ENCODE data around the gene SYNPO.

SYNPO gene

DNA sequence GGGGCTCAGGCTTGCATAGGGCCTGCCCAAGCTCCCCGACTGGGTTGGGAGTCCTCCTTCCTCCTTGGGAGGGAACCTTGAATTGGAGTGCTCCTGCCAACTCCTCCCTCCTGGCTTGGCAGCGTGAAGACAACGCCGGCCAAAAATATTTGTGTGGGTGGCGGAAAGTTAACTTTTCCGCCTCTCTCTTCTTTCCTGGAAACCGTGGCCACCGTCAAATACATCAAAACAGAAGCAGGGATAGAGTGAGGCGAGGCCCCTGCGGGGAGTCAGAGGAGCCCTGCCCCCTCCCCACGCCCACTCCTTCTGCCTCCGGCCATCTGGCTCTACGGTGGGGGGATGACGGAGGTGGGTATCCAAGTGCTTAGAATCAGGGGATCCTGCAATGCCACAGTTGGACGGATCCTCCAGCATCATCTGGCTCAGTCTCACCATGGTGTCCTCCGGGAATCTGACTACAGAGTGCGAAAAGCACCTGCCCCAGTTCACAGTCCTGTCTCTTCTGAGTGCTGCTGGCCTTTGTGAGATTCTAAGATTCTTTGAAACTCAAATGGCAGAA, 25.2 kb upstream of the SYNPO start:
- Histone ChIP-seq H3K27me3 (replicated peaks; ENCODE audit: control insufficient read depth, insufficient read depth, low read length, poor library complexity, severe bottlenecking) (no peaks in the 10 kb centered on the region), H3K27ac (ENCODE audit: insufficient read depth, low read length, poor library complexity, severe bottlenecking) (no peak overlapping the region), H3K9me3 (ENCODE audit: control insufficient read depth, low read length) (no peaks in the 10 kb centered on the region), H3K4me3 (ENCODE audit: insufficient read depth, low read depth, low read length, poor library complexity, severe bottlenecking) (no peak overlapping the region), H3K4me1 (ENCODE audit: control insufficient read depth, insufficient read depth, low read length, poor library complexity, severe bottlenecking) (no peaks in the 10 kb centered on the region), H3K36me3 (ENCODE audit: control insufficient read depth, insufficient read depth, low read length) (no peaks in the 10 kb centered on the region)
- DNase-seq, result no peak

DNA sequence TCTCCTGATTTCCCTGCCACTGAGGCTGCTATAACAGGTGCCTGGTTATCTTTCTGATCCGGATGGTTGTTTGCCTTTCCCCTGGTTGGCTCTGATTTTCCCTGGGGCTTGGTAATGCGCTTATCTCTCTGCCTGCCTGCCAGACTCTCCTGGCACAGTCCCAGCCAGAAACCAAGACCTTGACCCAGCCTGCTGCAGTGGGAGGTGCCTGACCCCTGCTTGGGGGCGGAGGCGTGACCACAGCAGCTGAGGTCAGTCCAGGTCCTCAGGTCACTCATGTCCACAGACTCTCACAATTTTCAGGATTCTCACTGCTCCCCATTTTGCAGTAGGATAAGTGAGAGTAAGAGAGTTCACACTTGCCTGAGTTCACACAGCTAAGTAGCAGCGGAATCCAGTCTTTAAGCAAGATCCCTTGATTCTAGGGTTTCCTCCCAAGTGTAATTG, 24.4 kb upstream of the SYNPO start:
- no peaks in the 10 kb centered on the region for H3K9me3 ChIP-seq (ENCODE audit: control insufficient read depth, low read length)
- no peaks in the 10 kb centered on the region for H3K36me3 ChIP-seq (ENCODE audit: control insufficient read depth, insufficient read depth, low read length)
- no peaks in the 10 kb centered on the region for H3K27me3 ChIP-seq (replicated peaks; ENCODE audit: control insufficient read depth, insufficient read depth, low read length, poor library complexity, severe bottlenecking)
- H3K27ac ChIP-seq (ENCODE audit: insufficient read depth, low read length, poor library complexity, severe bottlenecking), result no peak overlapping the region
- H3K4me3 ChIP-seq (ENCODE audit: insufficient read depth, low read depth, low read length, poor library complexity, severe bottlenecking), result no peak overlapping the region
- H3K4me1 ChIP-seq (ENCODE audit: control insufficient read depth, insufficient read depth, low read length, poor library complexity, severe bottlenecking), result no peaks in the 10 kb centered on the region
- no peak for DNase-seq

GRCh38 chr5:150616506-150616905, 24.0 kb upstream of the SYNPO start:
- DNase-seq, result no peak
- Histone ChIP-seq H3K9me3 (ENCODE audit: control insufficient read depth, low read length) (no peaks in the 10 kb centered on the region), H3K27ac (ENCODE audit: insufficient read depth, low read length, poor library complexity, severe bottlenecking) (no peak overlapping the region), H3K4me1 (ENCODE audit: control insufficient read depth, insufficient read depth, low read length, poor library complexity, severe bottlenecking) (no peaks in the 10 kb centered on the region), H3K27me3 (replicated peaks; ENCODE audit: control insufficient read depth, insufficient read depth, low read length, poor library complexity, severe bottlenecking) (no peaks in the 10 kb centered on the region), H3K4me3 (ENCODE audit: insufficient read depth, low read depth, low read length, poor library complexity, severe bottlenecking) (no peak overlapping the region), H3K36me3 (ENCODE audit: control insufficient read depth, insufficient read depth, low read length) (no peaks in the 10 kb centered on the region)

DNA sequence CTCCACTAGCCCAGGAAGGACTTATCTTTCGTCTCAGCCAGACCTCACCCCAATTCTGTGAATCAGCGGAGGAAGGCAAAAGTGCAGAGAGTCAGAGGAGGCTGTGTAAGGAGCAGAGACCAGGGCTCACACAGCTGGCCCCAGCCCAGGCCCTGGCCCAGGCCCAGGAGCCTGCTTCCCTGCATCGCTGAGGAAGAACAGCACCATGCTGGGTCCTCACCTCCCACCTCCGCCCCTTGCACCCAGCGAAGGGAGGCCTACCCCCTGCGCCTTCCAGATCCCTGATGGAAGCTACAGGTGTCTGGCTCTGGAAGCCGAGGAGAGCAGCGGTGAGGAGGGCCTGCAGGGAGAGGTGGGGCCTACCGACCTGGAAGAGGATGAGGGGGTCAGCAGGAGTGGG, 22.3 kb upstream of the SYNPO start:
- Histone ChIP-seq H3K36me3 (ENCODE audit: control insufficient read depth, insufficient read depth, low read length) (no peaks in the 10 kb centered on the region), H3K4me1 (ENCODE audit: control insufficient read depth, insufficient read depth, low read length, poor library complexity, severe bottlenecking) (no peaks in the 10 kb centered on the region), H3K9me3 (ENCODE audit: control insufficient read depth, low read length) (no peaks in the 10 kb centered on the region), H3K4me3 (ENCODE audit: insufficient read depth, low read depth, low read length, poor library complexity, severe bottlenecking) (no peak overlapping the region), H3K27ac (ENCODE audit: insufficient read depth, low read length, poor library complexity, severe bottlenecking) (no peak overlapping the region), H3K27me3 (replicated peaks; ENCODE audit: control insufficient read depth, insufficient read depth, low read length, poor library complexity, severe bottlenecking) (no peaks in the 10 kb centered on the region)
- no peak for DNase-seq

- H3K9me3 ChIP-seq (ENCODE audit: control insufficient read depth, low read length), result no peaks in the 10 kb centered on the region
- no peak overlapping the region for H3K27ac ChIP-seq (ENCODE audit: insufficient read depth, low read length, poor library complexity, severe bottlenecking)
- H3K4me1 ChIP-seq (ENCODE audit: control insufficient read depth, insufficient read depth, low read length, poor library complexity, severe bottlenecking), result peaks cover 2% of the 10 kb centered on the region
- H3K4me3 ChIP-seq (ENCODE audit: insufficient read depth, low read depth, low read length, poor library complexity, severe bottlenecking), result no peak overlapping the region
- no peaks in the 10 kb centered on the region for H3K36me3 ChIP-seq (ENCODE audit: control insufficient read depth, insufficient read depth, low read length)
- DNase-seq, result no peak
- H3K27me3 ChIP-seq (replicated peaks; ENCODE audit: control insufficient read depth, insufficient read depth, low read length, poor library complexity, severe bottlenecking), result no peaks in the 10 kb centered on the region
Observed at GRCh38 chr5:150618588-150619281, 21.7 kb upstream of the SYNPO start.

GRCh38 chr5:150619359-150620230, 20.9 kb upstream of the SYNPO start:
- H3K27ac ChIP-seq (ENCODE audit: insufficient read depth, low read length, poor library complexity, severe bottlenecking), result no peak overlapping the region
- peaks cover 7% of the 10 kb centered on the region for H3K4me1 ChIP-seq (ENCODE audit: control insufficient read depth, insufficient read depth, low read length, poor library complexity, severe bottlenecking)
- no peaks in the 10 kb centered on the region for H3K9me3 ChIP-seq (ENCODE audit: control insufficient read depth, low read length)
- DNase-seq, result no peak
- H3K36me3 ChIP-seq (ENCODE audit: control insufficient read depth, insufficient read depth, low read length), result no peaks in the 10 kb centered on the region
- no peak overlapping the region for H3K4me3 ChIP-seq (ENCODE audit: insufficient read depth, low read depth, low read length, poor library complexity, severe bottlenecking)
- no peaks in the 10 kb centered on the region for H3K27me3 ChIP-seq (replicated peaks; ENCODE audit: control insufficient read depth, insufficient read depth, low read length, poor library complexity, severe bottlenecking)

DNA sequence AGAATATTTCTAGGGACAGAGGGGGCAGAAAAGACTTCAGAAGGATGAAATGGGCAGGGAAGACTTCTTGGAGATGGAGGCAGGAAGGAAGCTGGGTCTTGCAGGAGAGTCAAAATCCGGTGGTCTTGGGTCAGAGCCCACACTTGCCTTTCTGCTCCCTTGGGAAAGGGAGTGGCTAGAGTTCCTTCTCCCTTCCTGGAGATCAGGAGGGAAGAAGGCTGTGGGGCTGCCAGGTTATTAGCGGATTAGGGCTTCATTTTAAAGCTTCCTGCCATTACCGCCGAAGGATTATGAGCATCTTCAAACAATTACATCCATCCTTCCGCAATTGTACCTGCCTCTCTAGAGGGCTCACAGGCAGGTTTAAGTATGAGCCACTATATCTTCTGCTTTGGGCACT, 19.2 kb upstream of the SYNPO start:
- Histone ChIP-seq H3K4me1 (ENCODE audit: control insufficient read depth, insufficient read depth, low read length, poor library complexity, severe bottlenecking) (peaks cover 14% of the 10 kb centered on the region), H3K27ac (ENCODE audit: insufficient read depth, low read length, poor library complexity, severe bottlenecking) (no peak overlapping the region)

DNA sequence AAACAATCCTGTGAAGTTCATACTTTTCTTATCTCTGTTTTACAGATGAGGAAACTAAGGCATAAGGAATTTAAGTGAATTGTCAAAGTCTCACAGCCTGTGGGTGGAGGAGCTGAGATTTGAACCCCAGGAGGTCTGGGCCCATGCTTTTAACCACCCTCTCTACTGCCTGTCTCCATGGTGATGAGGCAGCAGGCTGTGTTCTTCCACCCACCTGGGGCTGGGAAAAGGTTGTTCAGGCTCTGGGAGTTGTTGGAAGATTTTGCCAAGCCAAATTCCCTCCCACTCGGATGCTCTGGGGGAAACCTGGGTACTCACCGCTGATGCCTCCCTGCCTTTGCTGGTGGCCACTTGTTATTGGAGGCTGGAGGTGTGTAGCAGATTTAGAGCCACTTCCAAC, 18.3 kb upstream of the SYNPO start:
- Histone ChIP-seq H3K27ac (ENCODE audit: insufficient read depth, low read length, poor library complexity, severe bottlenecking) (no peak overlapping the region), H3K4me1 (ENCODE audit: control insufficient read depth, insufficient read depth, low read length, poor library complexity, severe bottlenecking) (peaks cover 14% of the 10 kb centered on the region), H3K36me3 (ENCODE audit: control insufficient read depth, insufficient read depth, low read length) (no peaks in the 10 kb centered on the region), H3K9me3 (ENCODE audit: control insufficient read depth, low read length) (no peaks in the 10 kb centered on the region), H3K27me3 (replicated peaks; ENCODE audit: control insufficient read depth, insufficient read depth, low read length, poor library complexity, severe bottlenecking) (no peaks in the 10 kb centered on the region), H3K4me3 (ENCODE audit: insufficient read depth, low read depth, low read length, poor library complexity, severe bottlenecking) (no peak overlapping the region)
- DNase-seq, result no peak

More for the DNA sequence above, 19.2 kb upstream of the SYNPO start:
- H3K4me3 ChIP-seq (ENCODE audit: insufficient read depth, low read depth, low read length, poor library complexity, severe bottlenecking), result no peak overlapping the region
- no peaks in the 10 kb centered on the region for H3K27me3 ChIP-seq (replicated peaks; ENCODE audit: control insufficient read depth, insufficient read depth, low read length, poor library complexity, severe bottlenecking)
- H3K36me3 ChIP-seq (ENCODE audit: control insufficient read depth, insufficient read depth, low read length), result no peaks in the 10 kb centered on the region
- no peaks in the 10 kb centered on the region for H3K9me3 ChIP-seq (ENCODE audit: control insufficient read depth, low read length)
- DNase-seq, result no peak

GRCh38 chr5:150623152-150623877, 17.1 kb upstream of the SYNPO start:
- H3K36me3 ChIP-seq (ENCODE audit: control insufficient read depth, insufficient read depth, low read length), result no peaks in the 10 kb centered on the region
- H3K27ac ChIP-seq (ENCODE audit: insufficient read depth, low read length, poor library complexity, severe bottlenecking), result no peak overlapping the region
- H3K9me3 ChIP-seq (ENCODE audit: control insufficient read depth, low read length), result no peaks in the 10 kb centered on the region
- no peak overlapping the region for H3K4me3 ChIP-seq (ENCODE audit: insufficient read depth, low read depth, low read length, poor library complexity, severe bottlenecking)
- DNase-seq, result no peak
- H3K4me1 ChIP-seq (ENCODE audit: control insufficient read depth, insufficient read depth, low read length, poor library complexity, severe bottlenecking), result peaks cover 14% of the 10 kb centered on the region
- H3K27me3 ChIP-seq (replicated peaks; ENCODE audit: control insufficient read depth, insufficient read depth, low read length, poor library complexity, severe bottlenecking), result no peaks in the 10 kb centered on the region

Data from effector memory CD4-positive, alpha-beta T cell (primary cell).